GM19455 (cell line): ENCODE data around the gene TIMP1.
A peak's percentile ranks its signal among the peaks of the same experiment; 100 is the strongest.

Experiments
- ATAC-seq: cut with Tn5 transposase; IDR thresholded peaks from one replicate; pipeline ENCODE4 v1.9.1; 2021; ENCODE audit not compliant: unreplicated experiment

TIMP1 gene

GRCh38 chrX:47581731-47582647, at the start of gene TIMP1:
TIMP1 (plus strand) TSS chrX:47582436; CDS start chrX:47583416, 980 bp downstream.
- ATAC-seq: peak; percentile 76

DNA sequence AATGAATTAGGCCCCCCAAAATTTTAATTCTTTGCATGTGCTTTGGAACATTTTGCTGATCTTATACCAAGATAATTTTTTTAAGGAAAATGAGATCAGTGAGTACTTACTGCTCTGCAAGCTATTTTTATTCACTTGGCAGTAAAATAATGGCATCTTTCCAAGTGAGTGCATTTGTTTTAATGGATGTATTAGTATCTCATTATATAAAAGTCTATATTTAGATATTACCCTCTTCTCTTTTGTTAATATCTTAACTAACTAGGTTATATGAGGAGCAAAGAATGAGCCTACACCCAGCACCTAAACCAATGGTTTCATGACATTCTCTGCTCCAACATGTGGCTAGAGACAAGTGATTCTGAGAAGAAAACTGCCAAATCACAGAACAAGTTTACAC, 42.4 kb upstream of the TIMP1 start:
- no peak for ATAC-seq

DNA sequence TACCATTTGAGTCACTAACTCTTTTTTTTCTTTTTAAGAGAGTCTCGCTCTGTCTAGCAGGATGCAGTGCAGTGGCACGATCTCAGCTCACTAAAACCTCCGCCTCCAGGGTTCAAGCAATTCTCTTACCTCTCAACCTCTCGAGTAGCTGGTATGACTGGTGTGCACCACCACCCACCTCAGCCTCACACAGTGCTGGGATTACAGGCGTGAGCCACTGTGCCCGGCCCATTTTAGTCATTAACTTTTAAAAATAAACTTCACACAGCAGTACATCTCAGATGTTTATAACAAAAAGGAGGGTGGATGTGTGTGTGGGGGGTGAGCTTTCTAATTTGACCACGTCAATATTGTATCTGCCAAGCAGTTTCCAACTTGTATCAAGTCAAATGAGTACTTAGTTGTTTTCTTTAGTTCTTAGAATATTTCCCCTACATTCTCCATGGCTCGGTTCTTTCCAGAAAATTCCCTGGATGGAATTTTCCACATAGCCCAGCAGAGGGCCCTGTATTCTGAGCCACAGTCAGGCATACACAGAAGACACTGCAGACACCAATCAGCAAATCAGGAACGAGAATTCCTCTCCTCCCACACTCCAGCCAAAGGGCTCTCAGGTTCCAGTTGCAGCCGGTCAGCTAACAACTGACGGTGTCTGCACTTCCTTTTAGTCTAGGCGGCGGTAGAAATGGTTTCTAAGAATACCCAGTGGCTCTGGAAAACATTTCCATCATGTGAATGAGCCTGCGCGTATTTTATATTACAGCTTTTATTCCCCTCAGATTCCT, 41.3 kb upstream of the TIMP1 start:
- ATAC-seq: no peak

DNA sequence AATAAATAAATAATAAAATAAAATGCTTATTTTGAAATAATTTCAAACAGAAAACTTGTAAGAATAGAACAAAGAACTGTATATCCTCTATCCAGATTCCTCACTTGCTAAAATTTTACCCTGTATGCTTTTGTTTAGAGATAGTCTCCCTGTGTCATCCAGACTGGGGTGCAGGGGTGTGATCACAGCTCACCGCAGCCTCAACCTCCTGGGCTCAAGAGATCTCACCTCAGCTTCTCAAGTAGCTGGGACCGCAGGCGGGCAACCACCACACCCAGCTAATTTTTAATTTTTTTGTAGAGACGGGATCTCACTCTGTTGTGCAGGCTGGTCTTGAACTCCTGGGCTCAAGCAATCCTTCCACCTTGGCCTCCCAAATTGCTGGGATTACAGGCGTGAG, 38.7 kb upstream of the TIMP1 start:
- no peak for ATAC-seq

- peak; percentile 84 for ATAC-seq
Observed at GRCh38 chrX:47556045-47556623, 26.1 kb upstream of the TIMP1 start.

- no peak for ATAC-seq
Observed at GRCh38 chrX:47558436-47558835, 23.8 kb upstream of the TIMP1 start.

DNA sequence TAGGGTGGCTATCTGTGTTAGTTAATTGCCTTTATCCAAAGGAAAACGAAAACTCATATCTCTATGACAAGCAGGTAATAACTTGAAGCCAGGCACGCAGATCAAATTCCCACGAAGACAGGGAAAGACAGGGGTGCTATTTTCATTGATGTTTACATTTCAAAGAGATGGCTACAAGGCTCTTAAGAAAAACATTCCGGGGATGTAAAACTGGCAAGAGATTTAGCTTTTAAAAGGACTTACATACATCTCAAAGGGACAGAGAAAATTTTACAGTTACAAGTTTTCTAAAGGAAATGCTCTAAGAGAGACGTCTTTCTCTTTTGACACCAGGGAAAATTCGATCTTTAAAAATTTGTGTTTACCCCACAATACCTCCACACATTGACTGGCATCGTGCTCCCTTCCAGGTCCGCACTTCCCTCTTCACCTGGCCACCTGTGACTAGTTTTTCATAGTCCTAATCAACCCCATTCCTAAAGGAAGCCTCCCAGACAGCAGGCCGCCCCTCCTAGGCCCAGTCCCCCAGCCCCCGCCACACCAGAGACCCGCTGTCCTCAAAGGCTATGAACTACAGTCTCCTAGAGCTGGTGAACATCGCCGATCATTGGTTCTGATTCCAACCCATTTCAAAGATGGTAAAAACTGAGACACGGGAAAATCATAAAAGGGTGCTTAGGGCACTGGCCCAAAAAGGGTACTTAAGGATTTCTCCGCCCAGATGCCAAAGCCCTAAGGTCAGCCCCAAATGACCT, 21.9 kb upstream of the TIMP1 start:
- ATAC-seq: no peak

DNA sequence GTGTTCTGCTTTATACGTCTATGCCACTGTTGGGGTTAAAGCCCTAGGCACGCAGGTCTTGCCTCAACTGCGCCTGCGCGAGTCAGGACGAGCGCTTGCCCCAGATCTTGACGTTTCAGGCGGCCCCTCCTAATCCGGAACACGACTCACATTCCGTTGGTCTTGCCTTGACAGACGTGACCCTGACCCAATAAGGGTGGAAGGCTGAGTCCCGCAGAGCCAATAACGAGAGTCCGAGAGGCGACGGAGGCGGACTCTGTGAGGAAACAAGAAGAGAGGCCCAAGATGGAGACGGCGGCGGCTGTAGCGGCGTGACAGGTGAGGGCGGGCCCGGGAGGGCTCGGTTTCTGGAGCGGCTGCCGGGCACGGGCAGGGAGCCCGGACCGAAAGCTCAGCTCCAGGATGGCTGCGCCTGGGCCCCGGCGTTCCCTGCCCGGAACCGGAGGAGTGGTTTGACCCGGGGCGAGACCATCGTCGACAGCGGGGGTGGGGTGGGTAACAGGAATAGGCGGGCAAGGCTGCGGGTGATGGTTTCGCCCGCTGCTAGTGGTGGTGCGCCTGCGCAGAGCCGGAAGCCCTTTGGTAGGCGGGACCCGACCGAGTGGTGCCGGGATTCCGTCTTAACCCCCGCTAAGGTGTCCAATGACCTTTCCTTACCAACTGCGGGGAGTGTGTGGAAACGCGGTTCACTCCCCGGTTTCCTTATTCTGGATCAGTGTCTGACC, 21.1 kb upstream of the TIMP1 start, which contains the start of gene ARAF:
Gene ARAF, plus strand, starts transcription at position 272 of the 725 bp plus-strand sequence. CDS start 1,763 bp downstream, outside the sequence.
- peak; percentile 82 for ATAC-seq

GRCh38 chrX:47561659-47562151, 20.5 kb upstream of the TIMP1 start:
- no peak for ATAC-seq

GRCh38 chrX:47562615-47563243, 19.5 kb upstream of the TIMP1 start:
- no peak for ATAC-seq

- no peak for ATAC-seq
Observed at GRCh38 chrX:47563801-47564315, 18.4 kb upstream of the TIMP1 start.

- no peak for ATAC-seq
Observed at GRCh38 chrX:47564438-47565085, 17.7 kb upstream of the TIMP1 start.

DNA sequence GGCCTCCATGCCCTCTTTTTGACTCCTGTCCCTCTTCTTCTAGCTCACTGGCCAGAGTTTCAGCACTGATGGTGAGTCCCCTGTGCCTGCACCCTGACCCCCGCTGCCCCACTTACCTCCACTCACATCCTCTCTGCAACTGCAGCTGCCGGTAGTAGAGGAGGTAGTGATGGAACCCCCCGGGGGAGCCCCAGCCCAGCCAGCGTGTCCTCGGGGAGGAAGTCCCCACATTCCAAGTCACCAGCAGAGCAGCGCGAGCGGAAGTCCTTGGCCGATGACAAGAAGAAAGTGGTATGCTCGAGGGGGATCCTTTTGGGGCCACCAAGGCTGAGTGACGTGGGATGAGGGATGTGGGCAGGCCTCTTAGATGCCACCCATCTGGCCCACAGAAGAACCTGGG, 15.4 kb upstream of the TIMP1 start:
- ATAC-seq: no peak

DNA sequence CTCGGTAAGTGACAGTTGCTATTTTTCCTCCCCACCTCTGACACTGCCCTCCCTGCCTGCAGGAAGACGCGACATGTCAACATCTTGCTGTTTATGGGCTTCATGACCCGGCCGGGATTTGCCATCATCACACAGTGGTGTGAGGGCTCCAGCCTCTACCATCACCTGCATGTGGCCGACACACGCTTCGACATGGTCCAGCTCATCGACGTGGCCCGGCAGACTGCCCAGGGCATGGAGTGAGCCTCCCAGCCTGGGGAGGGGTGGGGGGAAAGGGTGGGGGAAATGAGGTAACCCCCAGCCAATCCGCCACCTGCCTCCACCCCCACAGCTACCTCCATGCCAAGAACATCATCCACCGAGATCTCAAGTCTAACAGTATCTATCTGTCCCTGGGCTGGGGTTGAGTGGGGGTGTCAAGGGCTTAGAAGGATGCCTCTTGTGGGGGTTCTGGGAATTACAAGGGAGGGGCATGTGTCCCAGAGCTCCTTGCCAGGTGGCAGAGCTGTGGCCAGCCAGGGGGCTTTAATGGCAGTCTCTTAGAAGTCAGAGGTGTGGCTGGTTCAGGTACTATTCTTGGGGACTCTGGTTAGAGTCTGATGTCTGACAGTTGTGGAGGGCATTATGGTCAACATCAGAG, 13.5 kb upstream of the TIMP1 start:
- no peak for ATAC-seq

- no peak for ATAC-seq
Observed at GRCh38 chrX:47570794-47571193, 11.4 kb upstream of the TIMP1 start.

GRCh38 chrX:47571215-47571614, 11.0 kb upstream of the TIMP1 start:
- ATAC-seq: no peak

- no peak for ATAC-seq
Observed at GRCh38 chrX:47571896-47572295, 10.3 kb upstream of the TIMP1 start.

DNA sequence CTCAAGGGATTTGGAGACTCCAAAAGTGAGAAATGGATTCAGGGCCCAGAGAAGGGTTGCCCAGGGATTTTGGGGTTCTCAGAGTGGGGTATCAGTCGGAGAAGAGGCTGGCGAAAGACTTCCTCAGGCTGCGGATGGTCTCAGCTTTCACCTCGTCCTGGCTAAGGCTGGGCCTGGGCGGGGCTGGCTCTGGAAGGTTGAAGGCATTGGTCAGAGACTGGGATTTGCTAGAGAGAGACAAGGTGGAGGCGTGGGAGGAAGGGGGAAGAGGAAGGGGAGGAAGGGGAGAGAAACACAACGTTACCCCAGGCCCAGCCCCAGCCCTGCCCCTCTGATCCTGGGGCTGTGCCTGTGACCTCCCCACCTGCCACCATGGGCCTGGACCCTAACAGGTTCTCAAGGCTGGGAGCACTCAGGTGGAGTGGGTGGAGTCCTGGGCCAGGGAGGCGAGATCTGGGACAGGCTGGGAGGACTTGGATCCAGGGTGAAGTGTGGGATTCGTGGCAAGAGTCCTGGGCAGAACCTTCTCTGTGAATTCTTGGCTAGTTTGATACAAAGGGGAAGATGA, 9.4 kb upstream of the TIMP1 start:
- no peak for ATAC-seq
